Calu3 (cell line): Measurements from ENCODE around the gene ZBTB32. TPM values are rescaled to one million over a fixed set of nuclear protein-coding genes. Genes with fewer than 3 reads are reported as not detected.

ENCODE experiments used
- BruUV-seq: library from RNA; stranded (reverse); fragments of 400-500 nt; replicated peaks from 2 replicates; lab custom pipeline; 2021; lab: Mats Ljungman, UMichigan
- CTCF ChIA-PET: fragments of 300-600 bp; sonication (Branson Sonifier 250); formaldehyde crosslinking; loops from one replicate; lab custom pipeline; 2022; ENCODE audit warnings: antibody characterized with exemption; lab: Charles Lee
- DNase-seq: peaks from one replicate; pipeline ENCODE4 v3.0.0; 2022
- H3K27ac Mint-ChIP-seq: one replicate; pipeline ENCODE4 v1.8.0; 2022; ENCODE audit warnings: mixed read lengths; ENCODE audit not compliant: unreplicated experiment
- H3K27me3 Mint-ChIP-seq: one replicate; pipeline ENCODE4 v1.8.0; 2022; ENCODE audit warnings: mixed read lengths; ENCODE audit not compliant: unreplicated experiment
- H3K36me3 Mint-ChIP-seq: one replicate; pipeline ENCODE4 v1.8.0; 2022; ENCODE audit warnings: mild to moderate bottlenecking, moderate library complexity, mixed read lengths; ENCODE audit not compliant: insufficient read depth, unreplicated experiment
- H3K4me1 Mint-ChIP-seq: one replicate; pipeline ENCODE4 v1.8.0; 2022; ENCODE audit warnings: mild to moderate bottlenecking, low read depth, mixed read lengths; ENCODE audit not compliant: unreplicated experiment
- H3K4me3 Mint-ChIP-seq: one replicate; pipeline ENCODE4 v1.8.0; 2022; ENCODE audit warnings: mild to moderate bottlenecking, low read depth, moderate library complexity, mixed read lengths; ENCODE audit not compliant: unreplicated experiment
- H3K9me3 Mint-ChIP-seq: one replicate; pipeline ENCODE4 v1.8.0; 2022; ENCODE audit warnings: low read depth, mixed read lengths; ENCODE audit not compliant: unreplicated experiment
- intact Hi-C: fragments of 100-400 bp; cut with micrococcal nuclease; formaldehyde crosslinking; loops from one replicate; pipeline ENCODE4 v1.10.0; 2022; ENCODE audit not compliant: unreplicated experiment
- total RNA-seq: library from RNA; stranded (reverse); gene quantifications from 2 replicates; pipeline ENCODE4 v1.2.3, GENCODE V29; 2022
- TF ChIP-seq, protein P1 (sequence below): fragments of 200-600 bp; IDR thresholded peaks from one replicate; pipeline ENCODE4 v1.8.0; 2022; ENCODE audit warnings: antibody characterized with exemption; ENCODE audit not compliant: unreplicated experiment

ZBTB32 gene
- total RNA-seq, 1 experiment from 2014 or later = not detected

DNA sequence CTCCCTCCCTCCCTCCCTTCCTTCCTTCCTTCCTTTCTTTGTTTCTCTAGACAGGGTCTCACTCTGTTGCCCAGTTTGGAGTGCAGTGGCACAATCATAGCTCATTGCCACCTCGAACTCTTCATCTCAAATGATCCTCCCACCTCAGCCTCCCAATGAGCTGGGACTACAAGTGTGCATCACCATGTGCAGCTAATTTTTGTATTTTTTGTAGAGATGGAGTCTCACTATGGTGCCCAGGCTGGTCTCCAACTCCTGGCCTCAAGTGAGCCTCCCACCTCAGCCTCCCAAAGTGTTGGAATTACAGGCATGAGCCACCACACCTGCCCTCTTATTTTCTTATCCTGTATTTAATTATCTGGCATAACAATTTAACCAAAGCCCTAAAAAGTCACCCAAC lies 33.7 kb upstream of the ZBTB32 start:
- intact Hi-C loops = no loop called here
- DNase-seq = no peak
- CTCF ChIA-PET = interaction anchor here (0.6 kb wide), 1 partner anchor 24 kb away, joined by 7 read pairs; no protein-coding TSS in a partner anchor

DNA sequence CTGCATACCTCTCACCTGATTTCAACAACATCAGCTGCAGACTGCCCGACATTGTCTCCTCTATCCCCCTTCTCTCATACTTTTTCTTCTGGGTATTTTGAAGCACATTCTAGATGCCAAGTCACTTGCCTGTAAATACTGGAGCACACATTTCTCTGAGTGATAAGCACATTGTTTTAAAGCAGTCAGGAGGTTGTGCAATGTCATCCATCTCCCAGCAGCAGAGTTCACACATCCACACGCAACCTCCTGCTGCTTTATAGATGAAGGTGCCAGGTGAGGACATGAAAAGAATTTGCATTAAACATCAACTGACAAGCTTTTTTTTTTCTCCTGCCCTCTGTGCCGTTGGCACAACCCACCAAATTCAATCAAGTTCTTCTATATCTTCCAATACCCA lies 32.5 kb upstream of the ZBTB32 start:
- DNase-seq = no peak
- H3K4me3 Mint-ChIP-seq = no peak overlapping the region
- TF ChIP-seq, protein P1, sequence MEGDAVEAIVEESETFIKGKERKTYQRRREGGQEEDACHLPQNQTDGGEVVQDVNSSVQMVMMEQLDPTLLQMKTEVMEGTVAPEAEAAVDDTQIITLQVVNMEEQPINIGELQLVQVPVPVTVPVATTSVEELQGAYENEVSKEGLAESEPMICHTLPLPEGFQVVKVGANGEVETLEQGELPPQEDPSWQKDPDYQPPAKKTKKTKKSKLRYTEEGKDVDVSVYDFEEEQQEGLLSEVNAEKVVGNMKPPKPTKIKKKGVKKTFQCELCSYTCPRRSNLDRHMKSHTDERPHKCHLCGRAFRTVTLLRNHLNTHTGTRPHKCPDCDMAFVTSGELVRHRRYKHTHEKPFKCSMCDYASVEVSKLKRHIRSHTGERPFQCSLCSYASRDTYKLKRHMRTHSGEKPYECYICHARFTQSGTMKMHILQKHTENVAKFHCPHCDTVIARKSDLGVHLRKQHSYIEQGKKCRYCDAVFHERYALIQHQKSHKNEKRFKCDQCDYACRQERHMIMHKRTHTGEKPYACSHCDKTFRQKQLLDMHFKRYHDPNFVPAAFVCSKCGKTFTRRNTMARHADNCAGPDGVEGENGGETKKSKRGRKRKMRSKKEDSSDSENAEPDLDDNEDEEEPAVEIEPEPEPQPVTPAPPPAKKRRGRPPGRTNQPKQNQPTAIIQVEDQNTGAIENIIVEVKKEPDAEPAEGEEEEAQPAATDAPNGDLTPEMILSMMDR = no peak
- CTCF ChIA-PET = interaction anchor here (0.9 kb wide), 1 partner anchor 59 kb away, joined by 3 read pairs; the partner anchor contains the start of gene HAUS5
- no TSS peak for BruUV-seq
- intact Hi-C loops = no loop called here
- H3K27ac Mint-ChIP-seq = no peak overlapping the region
- H3K36me3 Mint-ChIP-seq = no peaks in the 10 kb centered on the region
- H3K9me3 Mint-ChIP-seq = no peaks in the 10 kb centered on the region
- H3K4me1 Mint-ChIP-seq = peaks cover 19% of the 10 kb centered on the region
- peaks cover 80% of the 10 kb centered on the region for H3K27me3 Mint-ChIP-seq

More for the DNA sequence above, 33.7 kb upstream of the ZBTB32 start:
- H3K4me3 Mint-ChIP-seq = no peak overlapping the region
- TF ChIP-seq, protein P1 = no peak
- peaks cover 19% of the 10 kb centered on the region for H3K4me1 Mint-ChIP-seq
- no TSS peak for BruUV-seq
- peaks cover 81% of the 10 kb centered on the region for H3K27me3 Mint-ChIP-seq
- H3K27ac Mint-ChIP-seq = no peak overlapping the region
- peaks cover 4% of the 10 kb centered on the region for H3K36me3 Mint-ChIP-seq
- no peaks in the 10 kb centered on the region for H3K9me3 Mint-ChIP-seq

DNA sequence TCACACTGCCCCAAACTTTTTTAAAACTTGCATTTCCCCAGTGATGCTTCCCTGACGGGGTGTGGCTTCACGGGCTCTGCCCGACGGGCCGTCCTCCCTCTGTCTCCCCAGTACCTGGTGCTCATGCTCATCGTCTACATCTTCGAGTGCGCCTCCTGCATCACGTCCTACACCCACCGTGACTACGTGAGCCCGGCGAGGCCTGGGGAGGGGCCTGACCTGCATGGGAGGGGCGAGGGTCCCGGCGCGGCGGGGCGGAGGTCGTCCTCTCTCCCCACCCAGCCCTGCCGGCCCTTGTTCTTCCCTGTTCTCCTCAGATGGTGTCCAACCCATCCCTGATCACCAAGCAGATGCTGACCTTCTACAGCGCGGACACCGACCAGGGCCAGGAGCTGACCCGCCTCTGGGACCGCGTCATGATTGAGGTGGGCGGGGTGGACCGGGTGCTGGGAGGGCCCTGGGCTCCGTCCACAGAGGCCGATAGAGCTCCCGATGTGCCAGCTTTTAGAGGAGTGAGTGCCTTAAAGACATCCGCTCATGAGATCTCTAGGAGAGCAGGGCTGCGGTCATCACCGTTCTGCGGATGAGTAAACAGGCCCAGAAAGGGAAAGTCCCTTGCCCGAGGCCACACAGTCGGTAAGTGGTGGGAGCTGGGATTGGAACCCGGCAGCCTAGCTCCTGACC lies 31.1 kb upstream of the ZBTB32 start:
- no TSS peak for BruUV-seq
- no peaks in the 10 kb centered on the region for H3K9me3 Mint-ChIP-seq
- DNase-seq = peak; percentile 74

DNA sequence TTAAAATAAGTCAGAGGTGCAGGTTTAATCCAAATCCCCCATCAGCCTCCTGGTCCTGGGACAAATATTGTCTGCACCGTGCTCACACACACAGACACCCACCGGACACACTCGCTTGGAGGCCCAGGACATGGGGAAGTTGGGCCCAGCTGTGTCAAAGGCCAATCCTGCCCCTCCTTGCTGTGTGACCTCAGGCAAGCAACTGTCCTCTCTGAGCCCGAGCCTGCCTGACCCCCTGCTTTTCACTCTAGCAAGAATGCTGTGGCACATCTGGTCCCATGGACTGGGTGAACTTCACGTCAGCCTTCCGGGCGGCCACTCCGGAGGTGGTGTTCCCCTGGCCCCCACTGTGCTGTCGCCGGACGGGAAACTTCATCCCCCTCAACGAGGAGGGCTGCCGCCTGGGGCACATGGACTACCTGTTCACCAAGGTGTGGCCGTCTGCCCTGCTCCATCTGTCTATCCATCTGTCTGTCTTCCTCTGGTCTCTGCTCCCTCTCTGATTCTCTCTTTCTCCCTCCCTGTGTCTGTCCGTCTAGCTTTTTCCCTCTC lies 28.7 kb upstream of the ZBTB32 start:
- no TSS peak for BruUV-seq
- CTCF ChIA-PET = no interaction called here
- Mint-ChIP-seq H3K36me3 (no peaks in the 10 kb centered on the region), H3K27me3 (peaks cover 45% of the 10 kb centered on the region), H3K4me1 (peaks cover 9% of the 10 kb centered on the region), H3K9me3 (no peaks in the 10 kb centered on the region), H3K27ac (no peak overlapping the region), H3K4me3 (no peak overlapping the region)
- no peak for DNase-seq
- intact Hi-C loops = no loop called here
- TF ChIP-seq, protein P1 = no peak

More for the DNA sequence above, 31.1 kb upstream of the ZBTB32 start:
- H3K36me3 Mint-ChIP-seq = no peaks in the 10 kb centered on the region
- CTCF ChIA-PET = interaction anchor here (0.8 to 1.1 kb wide), 2 partner anchors 29 to 163 kb away, joined by 3 to 4 read pairs; no protein-coding TSS in a partner anchor
- H3K4me3 Mint-ChIP-seq = peak overlapping the region; percentile 77
- TF ChIP-seq, protein P1 = no peak
- H3K27ac Mint-ChIP-seq = no peak overlapping the region
- intact Hi-C loops = no loop called here
- peaks cover 19% of the 10 kb centered on the region for H3K4me1 Mint-ChIP-seq
- peaks cover 69% of the 10 kb centered on the region for H3K27me3 Mint-ChIP-seq
